Transverse colon (tissue), 4 donors: ENCODE results near the gene RAB6B.

ENCODE experiments used
- POLR2A ChIP-seq: fragments of 450-650 bp; IDR thresholded peaks from one replicate; pipeline ENCODE4 v1.6.1; 2016; ENCODE audit warnings: antibody characterized with exemption, mild to moderate bottlenecking, moderate library complexity
- POLR2AphosphoS5 ChIP-seq, 3 donors: sonication (generic); formaldehyde crosslinking; IDR thresholded peaks; one replicate each; pipeline ENCODE4 v1.6.1; 2016; ENCODE audit warnings: antibody characterized with exemption in 3 of 3
- TF ChIP-seq, protein P1 (sequence below), 5 experiments: fragments of 200-600 bp in 3 of 5; fragments of 450-650 bp in 2 of 5; sonication (generic) in 3 of 5; IDR thresholded peaks; 1 replicate in 2 of 5; 2 replicates in 3 of 5; pipeline ENCODE4 v1.5.1; 2016 to 2017; ENCODE audit warnings: antibody characterized with exemption in 5 of 5, inconsistent platforms in 3 of 5, mild to moderate bottlenecking in 2 of 5, moderate library complexity in 1 of 5

- TF ChIP-seq, protein P1, sequence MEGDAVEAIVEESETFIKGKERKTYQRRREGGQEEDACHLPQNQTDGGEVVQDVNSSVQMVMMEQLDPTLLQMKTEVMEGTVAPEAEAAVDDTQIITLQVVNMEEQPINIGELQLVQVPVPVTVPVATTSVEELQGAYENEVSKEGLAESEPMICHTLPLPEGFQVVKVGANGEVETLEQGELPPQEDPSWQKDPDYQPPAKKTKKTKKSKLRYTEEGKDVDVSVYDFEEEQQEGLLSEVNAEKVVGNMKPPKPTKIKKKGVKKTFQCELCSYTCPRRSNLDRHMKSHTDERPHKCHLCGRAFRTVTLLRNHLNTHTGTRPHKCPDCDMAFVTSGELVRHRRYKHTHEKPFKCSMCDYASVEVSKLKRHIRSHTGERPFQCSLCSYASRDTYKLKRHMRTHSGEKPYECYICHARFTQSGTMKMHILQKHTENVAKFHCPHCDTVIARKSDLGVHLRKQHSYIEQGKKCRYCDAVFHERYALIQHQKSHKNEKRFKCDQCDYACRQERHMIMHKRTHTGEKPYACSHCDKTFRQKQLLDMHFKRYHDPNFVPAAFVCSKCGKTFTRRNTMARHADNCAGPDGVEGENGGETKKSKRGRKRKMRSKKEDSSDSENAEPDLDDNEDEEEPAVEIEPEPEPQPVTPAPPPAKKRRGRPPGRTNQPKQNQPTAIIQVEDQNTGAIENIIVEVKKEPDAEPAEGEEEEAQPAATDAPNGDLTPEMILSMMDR (IDR thresholded peaks at IDR 0.05), result no peak
- TF ChIP-seq POLR2A, result no peak
- no peak for TF ChIP-seq POLR2AphosphoS5 (IDR thresholded peaks at IDR 0.05)
Measured at GRCh38 chr3:133833880-133834620, 61.6 kb downstream of the RAB6B start.
